ENCODE data around the gene BAK1.

GRCh38 chr6:33613795-33614168 is 33.7 kb upstream of the BAK1 start:
- TF ChIP-seq CTCF (IDR thresholded peaks at IDR 0.05) = no peak
- TF ChIP-seq POLR2A (IDR thresholded peaks at IDR 0.05) = no peak

Data from lower leg skin (tissue), 3 donors.